ENCODE results near the gene ZP1.

Gene ZP1

GRCh38 chr11:60842668-60843600 is 24.4 kb upstream of the ZP1 start:
- peak in 5 of 42 donors; percentile 18 to 40 (median 22) for DNase-seq

GRCh38 chr11:60844045-60844869 is 23.1 kb upstream of the ZP1 start:
- intact Hi-C loops (cut with DNase I) = loop anchor here (5.0 to 10.0 kb wide), 2 partner anchors 63 to 311 kb away; partner anchors contain the start of gene PRPF19
- DNase-seq = peak in 1 of 42 donors; percentile 42

More at GRCh38 chr11:60842668-60843600, 24.4 kb upstream of the ZP1 start:
- intact Hi-C loops (cut with DNase I) = loop anchor here (5.0 to 10.0 kb wide), 2 partner anchors 64 to 312 kb away; partner anchors contain the start of gene PRPF19

- no peak for DNase-seq
- intact Hi-C loops (cut with DNase I) = loop anchor here (5.0 to 10.0 kb wide), 2 partner anchors 62 to 310 kb away; partner anchors contain the start of gene PRPF19
Observed at GRCh38 chr11:60844870-60845221, 22.5 kb upstream of the ZP1 start.

GRCh38 chr11:60845338-60845737 is 22.0 kb upstream of the ZP1 start:
- DNase-seq = no peak

GRCh38 chr11:60847281-60847680 is 20.1 kb upstream of the ZP1 start:
- intact Hi-C loops (cut with DNase I) = loop anchor here (10.0 kb wide), 1 partner anchor 308 kb away; no protein-coding TSS in a partner anchor
- DNase-seq = no peak

More at GRCh38 chr11:60845338-60845737, 22.0 kb upstream of the ZP1 start:
- intact Hi-C loops (cut with DNase I) = loop anchor here (10.0 kb wide), 1 partner anchor 309 kb away; no protein-coding TSS in a partner anchor

- intact Hi-C loops (cut with DNase I) = loop anchor here (10.0 kb wide), 1 partner anchor 307 kb away; no protein-coding TSS in a partner anchor
- DNase-seq = no peak
Observed at GRCh38 chr11:60847896-60848295, 19.4 kb upstream of the ZP1 start.

GRCh38 chr11:60848714-60849151 is 18.6 kb upstream of the ZP1 start:
- DNase-seq = no peak
- intact Hi-C loops (cut with DNase I) = loop anchor here (10.0 kb wide), 1 partner anchor 306 kb away; no protein-coding TSS in a partner anchor

GRCh38 chr11:60849641-60850520 is 17.5 kb upstream of the ZP1 start:
- DNase-seq = no peak
- intact Hi-C loops (cut with DNase I) = loop anchor here (10.0 kb wide), 1 partner anchor 305 kb away; no protein-coding TSS in a partner anchor

- intact Hi-C loops (cut with DNase I) = no loop called here
Observed at GRCh38 chr11:60851327-60852104, 15.8 kb upstream of the ZP1 start.

GRCh38 chr11:60852117-60852981 is 15.0 kb upstream of the ZP1 start:
- no peak for DNase-seq
- intact Hi-C loops (cut with DNase I) = no loop called here

More at GRCh38 chr11:60851327-60852104, 15.8 kb upstream of the ZP1 start:
- DNase-seq = no peak

GRCh38 chr11:60852982-60853950 is 14.1 kb upstream of the ZP1 start:
- intact Hi-C loops (cut with DNase I) = no loop called here
- no peak for DNase-seq

GRCh38 chr11:60854140-60854846 is 13.0 kb upstream of the ZP1 start:
- intact Hi-C loops (cut with DNase I) = no loop called here
- DNase-seq = no peak

GRCh38 chr11:60854847-60855725 is 12.3 kb upstream of the ZP1 start:
- DNase-seq = no peak

More at GRCh38 chr11:60854847-60855725, 12.3 kb upstream of the ZP1 start:
- intact Hi-C loops (cut with DNase I) = no loop called here
